Upper lobe of right lung (tissue), 1 donor: ENCODE data around the gene GAD2. TPM values are rescaled to one million over a fixed set of nuclear protein-coding genes. Genes with fewer than 3 reads are reported as not detected.

Experiments used
- ATAC-seq: fragments of 200-7000 bp; cut with Tn5 transposase; one replicate; pipeline ENCODE4 v1.9.1; 2020; ENCODE audit warnings: mild to moderate bottlenecking, moderate library complexity
- DNase-seq: peaks from one replicate; pipeline ENCODE4 v3.0.0-alpha.2; 2020
- H3K27ac ChIP-seq: fragments of 200-600 bp; one replicate; pipeline ENCODE4 v1.8.0; 2022
- H3K27me3 ChIP-seq: fragments of 200-600 bp; one replicate; pipeline ENCODE4 v1.8.0; 2022; ENCODE audit warnings: mild to moderate bottlenecking
- H3K36me3 ChIP-seq: fragments of 200-600 bp; one replicate; pipeline ENCODE4 v1.8.0; 2022
- H3K4me1 ChIP-seq: fragments of 200-600 bp; one replicate; pipeline ENCODE4 v1.8.0; 2022
- H3K4me3 ChIP-seq: fragments of 200-600 bp; one replicate; pipeline ENCODE4 v1.8.0; 2022; ENCODE audit warnings: mild to moderate bottlenecking
- H3K9me3 ChIP-seq: fragments of 200-600 bp; one replicate; pipeline ENCODE4 v1.8.0; 2022
- intact Hi-C: fragments of 100-400 bp; cut with DNase I; formaldehyde crosslinking; loops from one replicate; pipeline ENCODE4 v1.11.0; 2022
- total RNA-seq: library from RNA; stranded (reverse); fragmentation: NEBNext Ultra II Directional; extraction: Animal tissue kit (Norgen Biotek cat#: 25700); gene quantifications from one replicate; pipeline ENCODE4 v1.2.1, GENCODE V29; 2021
- TF ChIP-seq, protein P1 (sequence below): fragments of 200-600 bp; IDR thresholded peaks from one replicate; pipeline ENCODE4 v1.8.0; 2022; ENCODE audit warnings: antibody characterized with exemption
- donor health status: DM: no; HTN: yes; CAD: no; lungs with severe emphysema.

GAD2 gene
- total RNA-seq, 1 donor from 2014 or later, result not detected

DNA sequence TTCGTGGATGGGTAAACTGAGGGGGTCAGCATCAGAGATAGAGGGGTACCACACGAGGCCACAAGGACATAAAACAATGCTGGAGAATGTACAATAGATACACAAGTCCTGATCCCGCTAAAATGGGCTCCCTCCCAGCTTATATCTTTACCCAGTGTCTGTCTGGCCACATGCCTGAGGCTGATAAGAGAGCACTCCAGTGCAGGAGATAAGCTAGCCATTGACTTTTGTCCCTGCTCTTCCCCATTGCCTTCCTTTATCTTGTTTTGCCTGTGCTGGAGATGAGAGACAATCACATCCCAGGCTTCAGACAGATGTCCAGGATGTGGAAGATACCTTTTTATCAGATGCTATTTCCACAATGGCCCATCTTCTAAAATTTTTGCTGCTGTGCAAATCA is 6.0 kb downstream of the GAD2 start:
- Histone ChIP-seq H3K27me3 (peaks cover 65% of the 10 kb centered on the region), H3K9me3 (no peaks in the 10 kb centered on the region), H3K4me3 (no peak overlapping the region), H3K4me1 (no peaks in the 10 kb centered on the region), H3K36me3 (no peaks in the 10 kb centered on the region), H3K27ac (no peak overlapping the region)
- TF ChIP-seq, protein P1, sequence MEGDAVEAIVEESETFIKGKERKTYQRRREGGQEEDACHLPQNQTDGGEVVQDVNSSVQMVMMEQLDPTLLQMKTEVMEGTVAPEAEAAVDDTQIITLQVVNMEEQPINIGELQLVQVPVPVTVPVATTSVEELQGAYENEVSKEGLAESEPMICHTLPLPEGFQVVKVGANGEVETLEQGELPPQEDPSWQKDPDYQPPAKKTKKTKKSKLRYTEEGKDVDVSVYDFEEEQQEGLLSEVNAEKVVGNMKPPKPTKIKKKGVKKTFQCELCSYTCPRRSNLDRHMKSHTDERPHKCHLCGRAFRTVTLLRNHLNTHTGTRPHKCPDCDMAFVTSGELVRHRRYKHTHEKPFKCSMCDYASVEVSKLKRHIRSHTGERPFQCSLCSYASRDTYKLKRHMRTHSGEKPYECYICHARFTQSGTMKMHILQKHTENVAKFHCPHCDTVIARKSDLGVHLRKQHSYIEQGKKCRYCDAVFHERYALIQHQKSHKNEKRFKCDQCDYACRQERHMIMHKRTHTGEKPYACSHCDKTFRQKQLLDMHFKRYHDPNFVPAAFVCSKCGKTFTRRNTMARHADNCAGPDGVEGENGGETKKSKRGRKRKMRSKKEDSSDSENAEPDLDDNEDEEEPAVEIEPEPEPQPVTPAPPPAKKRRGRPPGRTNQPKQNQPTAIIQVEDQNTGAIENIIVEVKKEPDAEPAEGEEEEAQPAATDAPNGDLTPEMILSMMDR, result no peak
- intact Hi-C loops, result no loop called here
- DNase-seq, result no peak
- no peak for ATAC-seq

DNA sequence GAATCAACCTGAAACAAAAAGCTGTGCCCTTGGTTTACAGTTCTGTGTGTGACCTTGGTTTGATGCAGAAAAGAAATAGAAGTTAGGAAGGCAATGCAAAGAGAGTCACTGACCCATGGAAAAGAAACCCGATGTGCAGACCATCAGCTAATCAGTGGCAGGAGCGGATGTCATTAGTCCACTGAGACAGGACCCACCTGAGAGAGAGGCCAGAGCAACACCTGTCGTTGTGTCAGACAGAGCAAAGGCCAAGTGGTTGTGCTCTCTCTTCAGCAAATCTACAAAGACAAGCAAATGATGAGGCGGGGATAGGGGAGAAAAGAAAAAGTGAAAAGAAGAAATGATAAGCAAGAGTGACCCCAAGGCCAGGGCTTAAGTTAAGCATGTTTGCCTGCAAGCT is 8.7 kb downstream of the GAD2 start:
- Histone ChIP-seq H3K4me1 (no peaks in the 10 kb centered on the region), H3K9me3 (no peaks in the 10 kb centered on the region), H3K27me3 (peaks cover 39% of the 10 kb centered on the region), H3K4me3 (no peak overlapping the region), H3K27ac (no peak overlapping the region), H3K36me3 (no peaks in the 10 kb centered on the region)
- no peak for DNase-seq
- ATAC-seq, result no peak
- TF ChIP-seq, protein P1, result no peak
- intact Hi-C loops, result no loop called here

DNA sequence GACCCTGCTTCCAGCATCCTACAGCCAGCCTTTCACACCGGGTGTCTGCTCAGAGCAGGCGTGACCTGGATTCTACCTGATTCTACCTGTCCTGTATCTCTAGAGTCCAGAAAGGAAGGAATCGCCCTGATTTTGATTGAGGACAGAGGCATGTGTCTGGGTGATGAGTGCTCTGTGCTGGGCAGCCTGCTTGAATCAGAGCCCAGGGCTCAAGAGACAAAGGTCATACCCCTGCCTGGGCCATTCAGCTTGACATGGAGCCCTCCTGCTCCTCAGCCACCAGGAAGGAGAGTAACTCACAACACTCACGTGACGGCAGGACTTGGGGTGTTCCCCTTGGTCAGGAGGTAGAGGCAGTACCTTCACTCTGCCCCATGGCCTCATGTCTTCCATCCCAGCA is 11.2 kb downstream of the GAD2 start:
- ATAC-seq (no peak), DNase-seq (no peak)
- Histone ChIP-seq H3K27ac (no peak overlapping the region), H3K4me1 (no peaks in the 10 kb centered on the region), H3K4me3 (no peak overlapping the region), H3K27me3 (peaks cover 15% of the 10 kb centered on the region), H3K9me3 (no peaks in the 10 kb centered on the region), H3K36me3 (no peaks in the 10 kb centered on the region)
- TF ChIP-seq, protein P1, result no peak
- intact Hi-C loops, result no loop called here

DNA sequence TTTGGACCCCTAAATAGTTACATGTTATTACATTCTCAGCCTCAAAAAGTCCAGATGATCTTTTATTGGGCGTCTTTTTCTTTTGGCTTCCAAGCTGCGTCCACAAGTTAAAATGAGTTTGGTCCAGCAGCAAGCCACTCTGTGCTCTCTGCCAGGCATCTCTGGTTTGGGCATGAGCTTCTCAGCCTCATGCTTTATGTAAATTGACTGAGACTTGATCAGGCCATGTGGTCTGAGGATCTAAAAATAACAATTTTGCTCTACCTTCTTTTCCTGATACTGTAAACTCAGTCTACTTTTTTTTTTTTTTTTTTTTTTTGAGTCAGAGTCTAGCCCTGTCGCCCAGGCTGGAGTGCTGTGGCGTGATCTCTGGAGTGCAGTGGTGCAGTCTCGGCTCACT is 15.6 kb downstream of the GAD2 start:
- intact Hi-C loops, result no loop called here
- DNase-seq (no peak), ATAC-seq (no peak)
- Histone ChIP-seq H3K4me1 (no peaks in the 10 kb centered on the region), H3K36me3 (no peaks in the 10 kb centered on the region), H3K27ac (no peak overlapping the region), H3K4me3 (no peak overlapping the region), H3K27me3 (no peaks in the 10 kb centered on the region), H3K9me3 (no peaks in the 10 kb centered on the region)
- TF ChIP-seq, protein P1, result no peak

DNA sequence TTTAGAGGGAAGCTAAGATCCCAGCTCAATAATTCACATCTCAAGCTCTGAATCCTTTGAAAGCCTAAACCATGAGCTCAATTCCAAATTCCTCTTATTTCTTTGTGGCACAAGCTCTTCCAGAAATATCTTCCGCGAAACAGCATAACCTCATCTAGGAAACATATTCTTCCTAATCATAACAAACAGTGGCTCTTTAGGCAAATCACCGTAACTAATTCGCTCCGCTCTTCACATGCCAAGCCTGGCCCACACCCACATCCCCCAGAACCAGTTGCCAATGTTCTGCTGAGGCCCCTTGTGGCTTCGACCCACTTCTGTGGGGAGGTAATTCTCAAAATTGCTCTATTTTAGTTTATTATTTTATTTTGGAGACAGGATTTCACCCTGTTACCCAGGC is 19.2 kb downstream of the GAD2 start:
- Histone ChIP-seq H3K4me3 (no peak overlapping the region), H3K36me3 (no peaks in the 10 kb centered on the region), H3K9me3 (no peaks in the 10 kb centered on the region), H3K27me3 (no peaks in the 10 kb centered on the region), H3K4me1 (no peaks in the 10 kb centered on the region), H3K27ac (no peak overlapping the region)
- no peak for ATAC-seq
- TF ChIP-seq, protein P1, result no peak
- intact Hi-C loops, result no loop called here
- no peak for DNase-seq

DNA sequence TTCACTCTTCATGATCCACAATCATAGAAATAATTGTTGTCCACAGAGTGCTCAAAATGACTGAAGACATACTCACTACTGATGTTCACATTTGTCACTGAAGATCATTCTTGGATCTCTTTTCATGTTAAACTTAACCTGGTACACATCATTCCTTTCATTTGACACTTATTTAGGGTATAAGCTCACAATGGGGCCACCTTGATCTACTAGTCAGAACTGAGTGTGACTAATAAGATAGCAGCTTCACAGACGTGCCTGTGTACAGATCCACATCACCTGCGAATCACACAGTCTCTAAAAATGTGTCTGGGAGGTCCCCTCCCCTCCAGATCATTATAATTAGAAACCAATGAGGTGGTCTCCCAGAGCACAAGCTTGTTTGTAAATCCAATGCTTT is 21.8 kb downstream of the GAD2 start:
- Histone ChIP-seq H3K27me3 (no peaks in the 10 kb centered on the region), H3K27ac (no peak overlapping the region), H3K4me1 (no peaks in the 10 kb centered on the region), H3K4me3 (no peak overlapping the region), H3K9me3 (no peaks in the 10 kb centered on the region), H3K36me3 (no peaks in the 10 kb centered on the region)
- DNase-seq, result no peak
- intact Hi-C loops, result no loop called here
- ATAC-seq, result no peak
- TF ChIP-seq, protein P1, result no peak
